Psoas muscle (tissue), 8 donors: Measurements from ENCODE around the gene ATXN2L. TPM values are rescaled to one million over a fixed set of nuclear protein-coding genes. Genes with fewer than 3 reads are reported as not detected.
A peak's percentile ranks its signal among the peaks of the same experiment; 100 is the strongest.

Experiments
- ATAC-seq, 4 donors: fragments of 200-7000 bp; cut with Tn5 transposase; one replicate each; pipeline ENCODE4 v1.9.1; 2020; ENCODE audit warnings: moderate library complexity in 3 of 4, mild to moderate bottlenecking in 2 of 4
- DNase-seq, 2 donors: peaks; one replicate each; pipeline ENCODE4 v3.0.0-alpha.2; 2020
- H3K27ac ChIP-seq: fragments of 200-600 bp; one replicate; pipeline ENCODE4 v1.8.0; 2022
- H3K27me3 ChIP-seq, 3 donors: fragments of 200-600 bp in 1 of 3; one replicate each; pipeline versions ENCODE4 v1.6.1 to v1.8.0; 2013 to 2022; ENCODE audit warnings: low read length in 2 of 3, mild to moderate bottlenecking in 2 of 3, moderate library complexity in 1 of 3; ENCODE audit not compliant: insufficient read depth in 3 of 3
- H3K36me3 ChIP-seq, 2 donors: fragments of 200-600 bp in 1 of 2; one replicate each; pipeline versions ENCODE4 v1.6.1 to v1.8.0; 2013 to 2022; ENCODE audit warnings: low read depth in 1 of 2, mild to moderate bottlenecking in 1 of 2, moderate library complexity in 1 of 2; ENCODE audit not compliant: insufficient read depth in 1 of 2
- H3K4me1 ChIP-seq: fragments of 200-600 bp; one replicate; pipeline ENCODE4 v1.8.0; 2022
- H3K4me3 ChIP-seq: fragments of 200-600 bp; one replicate; pipeline ENCODE4 v1.8.0; 2022; ENCODE audit warnings: mild to moderate bottlenecking
- H3K9me3 ChIP-seq: fragments of 200-600 bp; one replicate; pipeline ENCODE4 v1.8.0; 2022
- CTCF ChIP-seq: fragments of 200-600 bp; IDR thresholded peaks from one replicate; pipeline ENCODE4 v1.8.0; 2022; ENCODE audit warnings: antibody characterized with exemption
- WGBS, 3 donors: extraction: QIAGEN DNeasy Blood & Tissue Kit; methylation state at CpG; one replicate each; pipeline versions ENCODE4 v1.1.6 to v1.1.7; 2013; 5-methylcytosine and 5-hydroxymethylcytosine counted together
- intact Hi-C, 2 donors: fragments of 100-400 bp; cut with DNase I; formaldehyde crosslinking; loops; one replicate each; pipeline versions ENCODE4 v1.11.0 to v1.14.2; 2022
- polyA plus RNA-seq, 3 donors: library from polyadenylated mRNA; stranded (reverse); fragments of 200-250 nt; gene quantifications; one replicate each; pipeline ENCODE4 v1.2.3, GENCODE V29; 2013
- total RNA-seq, 4 donors: library from RNA; stranded (reverse); fragmentation: NEBNext Ultra II Directional in 2 of 4; extraction: Animal tissue kit (Norgen Biotek cat#: 25700) in 2 of 4; gene quantifications; one replicate each; pipeline versions ENCODE4 v1.2.1 to v1.2.4, GENCODE V29; 2021 to 2023
- donor health status: healthy with polysubstance abuse.
- donor health status: DM: no; HTN: no; CAD: no; lungs with moderate emphysema.
- donor health status: Bipolar disorder and iron deficiency.
- donor health status: healthy.
- donor health status: DM: yes; HTN: yes; CAD: no.
- donor health status: DM: no; HTN: no; CAD: no.
- donor health status: DM: no; HTN: no; CAD: no.
- donor health status: DM: yes; HTN: yes; CAD: no.

Gene ATXN2L
- total and polyA plus RNA-seq, 7 donors: 28.8 to 66.2 (median 50.0) TPM

GRCh38 chr16:28872952-28873351 is 50.2 kb downstream of the ATXN2L start:
- no peaks in the 10 kb centered on the region for H3K27me3 ChIP-seq
- intact Hi-C loops: loop anchor here in 1 of 2 donors (2.0 kb wide), 1 partner anchor 72 kb away; no protein-coding TSS in a partner anchor
- H3K9me3 ChIP-seq: no peaks in the 10 kb centered on the region
- DNase-seq (no peak), ATAC-seq (no peak)
- 76 to 84% (median 81%) methylated on average over 13 to 15 of the region's 15 CpGs for WGBS, 3 donors
- peaks cover 22% of the 10 kb centered on the region for H3K4me1 ChIP-seq
- peaks cover 0 to 68% of the 10 kb centered on the region in 2 donors for H3K36me3 ChIP-seq
- TF ChIP-seq CTCF: no peak
- H3K4me3 ChIP-seq: no peak overlapping the region
- H3K27ac ChIP-seq: no peak overlapping the region

- Histone ChIP-seq H3K27ac (peak overlapping the region; percentile 46), H3K9me3 (no peaks in the 10 kb centered on the region), H3K4me3 (no peak overlapping the region), H3K4me1 (peaks cover 22% of the 10 kb centered on the region), H3K36me3 (peaks cover 0 to 61% of the 10 kb centered on the region in 2 donors), H3K27me3 (no peaks in the 10 kb centered on the region)
- DNase-seq (peak in 1 of 2 donors; percentile 65), ATAC-seq (peak; percentile 26 to 43 (median 30))
- WGBS, 3 donors: 86 to 87% (median 86%) methylated on average over 17 to 18 of the region's 18 CpGs
- peak; percentile 64 for TF ChIP-seq CTCF
- intact Hi-C loops: loop anchor here in 1 of 2 donors (2.0 kb wide), 1 partner anchor 71 kb away; no protein-coding TSS in a partner anchor
Observed at GRCh38 chr16:28873543-28874201, 50.9 kb downstream of the ATXN2L start.

DNA sequence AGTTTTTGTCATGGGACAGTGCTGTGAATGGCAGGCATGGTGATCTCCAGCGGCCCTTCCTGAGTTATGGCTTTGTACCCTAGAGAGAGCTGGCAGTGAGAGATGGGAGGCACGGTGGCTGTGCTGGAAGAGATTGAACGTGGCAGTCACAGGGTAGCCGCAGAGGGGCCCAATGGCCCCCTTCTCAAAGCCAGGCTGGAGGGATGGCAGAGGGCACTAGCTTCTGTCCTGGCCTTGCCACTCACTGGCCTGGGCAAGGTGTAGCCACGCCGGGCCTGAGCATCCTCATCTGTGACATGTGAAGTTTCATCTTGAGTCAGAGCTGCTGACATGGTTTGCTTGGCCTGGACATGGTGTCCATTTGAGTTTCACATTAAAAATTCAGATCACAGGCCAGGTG is 51.6 kb downstream of the ATXN2L start:
- DNase-seq: no peak
- Histone ChIP-seq H3K9me3 (no peaks in the 10 kb centered on the region), H3K27ac (no peak overlapping the region), H3K36me3 (peaks cover 0 to 54% of the 10 kb centered on the region in 2 donors), H3K4me1 (peaks cover 25% of the 10 kb centered on the region), H3K4me3 (no peak overlapping the region), H3K27me3 (no peaks in the 10 kb centered on the region)
- ATAC-seq: no peak
- TF ChIP-seq CTCF: no peak
- intact Hi-C loops: no loop called here
- 90 to 94% (median 93%) methylated on average over 6 of the region's 6 CpGs for WGBS, 3 donors

DNA sequence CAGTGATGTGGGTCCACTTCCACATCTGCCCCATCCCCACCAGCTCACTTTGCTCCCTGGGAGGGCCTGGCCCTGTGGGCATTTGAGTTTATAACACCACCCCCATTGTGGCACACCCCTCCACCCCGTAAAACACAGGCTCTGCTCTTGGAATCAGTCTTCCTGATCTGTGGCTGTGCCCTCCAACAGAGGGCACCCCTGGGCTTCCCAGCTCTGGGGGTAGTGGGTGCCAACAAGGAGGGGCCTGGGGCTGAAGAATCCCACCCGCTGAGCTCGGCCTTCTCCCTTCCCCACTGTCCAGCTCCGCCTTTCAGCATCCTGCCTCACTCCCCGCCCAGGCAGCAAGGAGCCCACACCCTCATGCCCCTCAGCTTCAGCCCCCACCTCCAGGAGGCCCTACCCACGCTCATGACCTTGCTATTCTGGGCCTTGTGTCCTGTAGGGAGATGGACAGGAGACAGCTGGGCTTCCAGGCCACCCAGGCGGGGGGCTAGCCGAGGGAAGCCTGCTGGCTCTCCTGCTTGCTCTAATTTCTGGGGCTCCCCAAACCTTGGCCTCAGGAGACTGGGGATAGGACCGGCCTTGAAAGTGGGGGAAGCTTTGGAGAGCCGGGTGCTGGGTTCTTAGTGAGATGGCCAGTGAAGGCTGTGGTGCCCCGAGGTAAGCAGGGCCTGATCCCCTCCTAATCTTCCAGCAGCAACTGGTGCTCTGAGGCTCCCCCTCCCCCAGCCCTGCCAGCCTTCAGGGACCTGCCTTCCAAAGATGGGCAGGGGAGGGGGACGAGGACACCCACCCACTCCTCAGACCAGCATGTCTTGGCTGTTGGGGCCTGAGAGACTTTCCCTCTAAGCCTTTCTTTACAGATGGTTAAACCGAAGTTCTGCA is 52.6 kb downstream of the ATXN2L start:
- H3K9me3 ChIP-seq: no peaks in the 10 kb centered on the region
- peak overlapping the region; percentile 41 for H3K4me3 ChIP-seq
- H3K27me3 ChIP-seq: no peaks in the 10 kb centered on the region
- peaks cover 30% of the 10 kb centered on the region for H3K4me1 ChIP-seq
- peak in 1 of 2 donors; percentile 87 for DNase-seq
- intact Hi-C loops: loop anchor here in 1 of 2 donors (1.0 kb wide), 1 partner anchor 70 kb away; no protein-coding TSS in a partner anchor
- peak overlapping the region; percentile 88 for H3K27ac ChIP-seq
- TF ChIP-seq CTCF: peak; percentile 16
- WGBS, 3 donors: 13 to 23% (median 18%) methylated on average over 13 of the region's 13 CpGs
- peaks cover 0 to 44% of the 10 kb centered on the region in 2 donors for H3K36me3 ChIP-seq
- peak; percentile 55 to 72 (median 64) for ATAC-seq
